WTC11 (cell line): Measurements from ENCODE around the gene KLHL9. TPM values are rescaled to one million over a fixed set of nuclear protein-coding genes. Genes with fewer than 3 reads are reported as not detected.

Source experiments
- ATAC-seq: fragments of 200-7000 bp; cut with Tn5 transposase; 2 replicates; pipeline ENCODE4 v1.10.0; 2021; ENCODE audit warnings: mild to moderate bottlenecking, moderate library complexity
- CTCF ChIA-PET: fragments of 300-600 bp; sonication (Branson Sonifier 250); formaldehyde crosslinking; loops from one replicate; lab custom pipeline; 2021; ENCODE audit warnings: antibody characterized with exemption; lab: Charles Lee
- POLR2A ChIA-PET: fragments of 350-600 bp; sonication (Branson Sonifier 250); formaldehyde crosslinking; loops from one replicate; lab custom pipeline; 2021; ENCODE audit warnings: antibody characterized with exemption; lab: Charles Lee
- DNase-seq: peaks from one replicate; pipeline ENCODE4 v3.0.0; 2021; ENCODE audit warnings: low spot score
- H3K27ac Mint-ChIP-seq: 2 replicates; pipeline ENCODE4 v1.8.0; 2021; ENCODE audit warnings: mixed read lengths
- H3K27me3 Mint-ChIP-seq: 2 replicates; pipeline ENCODE4 v1.8.0; 2021; ENCODE audit warnings: low read depth, mild to moderate bottlenecking, moderate library complexity, mixed read lengths
- H3K36me3 Mint-ChIP-seq: 2 replicates; pipeline ENCODE4 v1.8.0; 2021; ENCODE audit warnings: mixed read lengths
- H3K4me1 Mint-ChIP-seq: 2 replicates; pipeline ENCODE4 v1.8.0; 2022; ENCODE audit warnings: mixed read lengths
- H3K4me3 Mint-ChIP-seq: 2 replicates; pipeline ENCODE4 v1.8.0; 2021; ENCODE audit warnings: mild to moderate bottlenecking, moderate library complexity, mixed read lengths
- H3K9me3 Mint-ChIP-seq: 2 replicates; pipeline ENCODE4 v1.8.0; 2021; ENCODE audit warnings: mixed read lengths
- ELF4 ChIP-seq: sonication (generic); formaldehyde crosslinking; IDR thresholded peaks from 2 replicates; pipeline ENCODE4 v1.8.1; 2022; ENCODE audit warnings: low read depth, mild to moderate bottlenecking, moderate library complexity, missing genetic modification reagents
- FOXJ3 ChIP-seq: sonication (generic); formaldehyde crosslinking; IDR thresholded peaks from 2 replicates; pipeline ENCODE4 v1.9.0; 2021; ENCODE audit warnings: missing genetic modification reagents, mild to moderate bottlenecking, borderline replicate concordance
- FOXK1 ChIP-seq: sonication (generic); formaldehyde crosslinking; IDR thresholded peaks from 2 replicates; pipeline ENCODE4 v1.8.0; 2022; ENCODE audit warnings: mild to moderate bottlenecking, moderate library complexity, missing genetic modification reagents
- KAT7 ChIP-seq: sonication (generic); formaldehyde crosslinking; IDR thresholded peaks from 2 replicates; pipeline ENCODE4 v1.8.1; 2023; ENCODE audit warnings: missing genetic modification reagents, mild to moderate bottlenecking, borderline replicate concordance
- MXD4 ChIP-seq: fragments of 250-450 bp; sonication (Bioruptor Pico); IDR thresholded peaks from 2 replicates; pipeline ENCODE4 v1.8.0; 2021; ENCODE audit warnings: mild to moderate bottlenecking, moderate library complexity, borderline replicate concordance
- NR3C1 ChIP-seq: sonication (generic); formaldehyde crosslinking; conservative IDR thresholded peaks from 2 replicates; pipeline ENCODE4 v1.8.1; 2023; ENCODE audit warnings: low read depth, mild to moderate bottlenecking, missing genetic modification reagents
- TP53 ChIP-seq: sonication (generic); formaldehyde crosslinking; IDR thresholded peaks from 2 replicates; pipeline ENCODE4 v1.8.1; 2023; ENCODE audit warnings: mild to moderate bottlenecking, missing genetic modification reagents
- ZBTB21 ChIP-seq: sonication (generic); formaldehyde crosslinking; IDR thresholded peaks from 2 replicates; pipeline ENCODE4 v1.8.1; 2023; ENCODE audit warnings: mild to moderate bottlenecking, missing genetic modification reagents, borderline replicate concordance
- total RNA-seq: library from RNA; stranded (reverse); gene quantifications from 3 replicates; pipeline ENCODE4 v1.2.3, GENCODE V29; 2021
- TF ChIP-seq, protein P1 (sequence below): sonication (generic); formaldehyde crosslinking; IDR thresholded peaks from 2 replicates; pipeline ENCODE4 v1.8.1; 2023; ENCODE audit warnings: mild to moderate bottlenecking, missing genetic modification reagents, borderline replicate concordance
- TF ChIP-seq, protein P2 (sequence below): sonication (generic); formaldehyde crosslinking; IDR thresholded peaks from 2 replicates; pipeline ENCODE4 v1.8.0; 2023; ENCODE audit warnings: missing genetic modification reagents
- TF ChIP-seq, protein P3 (sequence below): sonication (generic); formaldehyde crosslinking; IDR thresholded peaks from 2 replicates; pipeline ENCODE4 v1.8.0; 2023; ENCODE audit warnings: missing genetic modification reagents, mild to moderate bottlenecking, borderline replicate concordance
- TF ChIP-seq, protein P4 (sequence below): sonication (generic); formaldehyde crosslinking; IDR thresholded peaks from 2 replicates; pipeline ENCODE4 v1.8.1; 2023; ENCODE audit warnings: mild to moderate bottlenecking, moderate library complexity, missing genetic modification reagents
- TF ChIP-seq, protein P5 (sequence below): sonication (generic); formaldehyde crosslinking; IDR thresholded peaks from 2 replicates; pipeline ENCODE4 v1.8.1; 2022; ENCODE audit warnings: missing genetic modification reagents, borderline replicate concordance
- TF ChIP-seq, protein P6 (sequence below): sonication (generic); formaldehyde crosslinking; IDR thresholded peaks from 2 replicates; pipeline ENCODE4 v1.8.1; 2023; ENCODE audit warnings: mild to moderate bottlenecking, missing genetic modification reagents, moderate library complexity
- TF ChIP-seq, protein P7 (sequence below): sonication (generic); formaldehyde crosslinking; IDR thresholded peaks from 2 replicates; pipeline ENCODE4 v1.8.0; 2022; ENCODE audit warnings: missing genetic modification reagents
- TF ChIP-seq, protein P8 (sequence below): sonication (generic); formaldehyde crosslinking; IDR thresholded peaks from 2 replicates; pipeline ENCODE4 v1.8.1; 2023; ENCODE audit warnings: mild to moderate bottlenecking, missing genetic modification reagents, moderate library complexity
- TF ChIP-seq, protein P9 (sequence below): sonication (generic); formaldehyde crosslinking; IDR thresholded peaks from 2 replicates; pipeline ENCODE4 v1.8.0; 2022; ENCODE audit warnings: mild to moderate bottlenecking, missing genetic modification reagents

Gene KLHL9
- total RNA-seq, 1 experiment from 2014 or later: 17.4 TPM

DNA sequence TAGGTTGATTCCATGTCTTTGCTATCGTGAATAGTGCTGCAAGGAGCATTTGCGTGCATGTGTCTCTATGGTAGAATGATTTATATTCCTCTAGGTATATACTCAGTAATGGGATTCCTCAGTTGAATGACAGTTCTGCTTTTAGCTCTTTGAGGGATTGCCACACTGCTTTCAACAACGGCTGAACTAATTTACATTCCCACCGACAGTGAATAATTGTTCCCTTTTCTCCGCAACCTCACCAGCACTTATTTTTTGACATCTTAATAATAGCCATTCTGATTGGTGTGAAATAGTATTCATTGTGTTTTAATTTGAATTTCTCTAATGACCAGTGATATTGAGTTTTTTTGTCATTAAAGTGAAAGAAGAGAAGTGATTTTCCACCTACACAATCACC, 48.5 kb downstream of the KLHL9 start (continued):
- TF ChIP-seq, protein P1, sequence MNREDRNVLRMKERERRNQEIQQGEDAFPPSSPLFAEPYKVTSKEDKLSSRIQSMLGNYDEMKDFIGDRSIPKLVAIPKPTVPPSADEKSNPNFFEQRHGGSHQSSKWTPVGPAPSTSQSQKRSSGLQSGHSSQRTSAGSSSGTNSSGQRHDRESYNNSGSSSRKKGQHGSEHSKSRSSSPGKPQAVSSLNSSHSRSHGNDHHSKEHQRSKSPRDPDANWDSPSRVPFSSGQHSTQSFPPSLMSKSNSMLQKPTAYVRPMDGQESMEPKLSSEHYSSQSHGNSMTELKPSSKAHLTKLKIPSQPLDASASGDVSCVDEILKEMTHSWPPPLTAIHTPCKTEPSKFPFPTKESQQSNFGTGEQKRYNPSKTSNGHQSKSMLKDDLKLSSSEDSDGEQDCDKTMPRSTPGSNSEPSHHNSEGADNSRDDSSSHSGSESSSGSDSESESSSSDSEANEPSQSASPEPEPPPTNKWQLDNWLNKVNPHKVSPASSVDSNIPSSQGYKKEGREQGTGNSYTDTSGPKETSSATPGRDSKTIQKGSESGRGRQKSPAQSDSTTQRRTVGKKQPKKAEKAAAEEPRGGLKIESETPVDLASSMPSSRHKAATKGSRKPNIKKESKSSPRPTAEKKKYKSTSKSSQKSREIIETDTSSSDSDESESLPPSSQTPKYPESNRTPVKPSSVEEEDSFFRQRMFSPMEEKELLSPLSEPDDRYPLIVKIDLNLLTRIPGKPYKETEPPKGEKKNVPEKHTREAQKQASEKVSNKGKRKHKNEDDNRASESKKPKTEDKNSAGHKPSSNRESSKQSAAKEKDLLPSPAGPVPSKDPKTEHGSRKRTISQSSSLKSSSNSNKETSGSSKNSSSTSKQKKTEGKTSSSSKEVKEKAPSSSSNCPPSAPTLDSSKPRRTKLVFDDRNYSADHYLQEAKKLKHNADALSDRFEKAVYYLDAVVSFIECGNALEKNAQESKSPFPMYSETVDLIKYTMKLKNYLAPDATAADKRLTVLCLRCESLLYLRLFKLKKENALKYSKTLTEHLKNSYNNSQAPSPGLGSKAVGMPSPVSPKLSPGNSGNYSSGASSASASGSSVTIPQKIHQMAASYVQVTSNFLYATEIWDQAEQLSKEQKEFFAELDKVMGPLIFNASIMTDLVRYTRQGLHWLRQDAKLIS (CRISPR knock-in tag): no peak
- TF ChIP-seq, protein P2, sequence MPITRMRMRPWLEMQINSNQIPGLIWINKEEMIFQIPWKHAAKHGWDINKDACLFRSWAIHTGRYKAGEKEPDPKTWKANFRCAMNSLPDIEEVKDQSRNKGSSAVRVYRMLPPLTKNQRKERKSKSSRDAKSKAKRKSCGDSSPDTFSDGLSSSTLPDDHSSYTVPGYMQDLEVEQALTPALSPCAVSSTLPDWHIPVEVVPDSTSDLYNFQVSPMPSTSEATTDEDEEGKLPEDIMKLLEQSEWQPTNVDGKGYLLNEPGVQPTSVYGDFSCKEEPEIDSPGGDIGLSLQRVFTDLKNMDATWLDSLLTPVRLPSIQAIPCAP (CRISPR knock-in tag): no peak

DNA sequence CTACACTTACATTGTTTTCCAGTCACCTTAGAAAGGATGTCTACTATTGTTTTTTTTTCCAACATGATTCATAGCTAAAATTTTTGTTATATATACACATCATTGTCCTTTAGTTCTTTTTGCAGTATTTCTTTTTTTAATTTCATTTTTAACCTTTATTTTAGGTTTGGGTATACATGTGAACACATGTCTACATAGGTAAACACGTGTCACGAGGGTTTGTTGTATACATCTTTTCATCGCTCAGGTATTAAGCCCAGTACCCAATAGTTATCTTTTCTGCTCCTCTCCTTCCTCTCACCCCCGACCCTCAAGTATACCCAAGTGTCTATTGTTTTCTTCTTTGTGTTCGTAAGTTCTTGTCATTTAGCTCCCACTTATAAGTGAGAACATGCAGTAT, 49.1 kb downstream of the KLHL9 start:
- POLR2A ChIA-PET: no interaction called here
- Mint-ChIP-seq H3K4me3 (no peak overlapping the region), H3K36me3 (no peaks in the 10 kb centered on the region), H3K9me3 (peaks cover 7% of the 10 kb centered on the region), H3K4me1 (no peaks in the 10 kb centered on the region), H3K27ac (no peak overlapping the region), H3K27me3 (peaks cover 24% of the 10 kb centered on the region)
- ATAC-seq: no peak
- no peak for DNase-seq
- CTCF ChIA-PET: no interaction called here
- TF ChIP-seq TP53 (CRISPR knock-in tag) (no peak), FOXJ3 (CRISPR knock-in tag) (no peak), MXD4 (CRISPR knock-in tag) (no peak), KAT7 (no peak), ZBTB21 (CRISPR knock-in tag) (no peak), FOXK1 (CRISPR knock-in tag) (no peak), ELF4 (no peak), NR3C1 (CRISPR knock-in tag) (no peak)
- TF ChIP-seq, protein P3, sequence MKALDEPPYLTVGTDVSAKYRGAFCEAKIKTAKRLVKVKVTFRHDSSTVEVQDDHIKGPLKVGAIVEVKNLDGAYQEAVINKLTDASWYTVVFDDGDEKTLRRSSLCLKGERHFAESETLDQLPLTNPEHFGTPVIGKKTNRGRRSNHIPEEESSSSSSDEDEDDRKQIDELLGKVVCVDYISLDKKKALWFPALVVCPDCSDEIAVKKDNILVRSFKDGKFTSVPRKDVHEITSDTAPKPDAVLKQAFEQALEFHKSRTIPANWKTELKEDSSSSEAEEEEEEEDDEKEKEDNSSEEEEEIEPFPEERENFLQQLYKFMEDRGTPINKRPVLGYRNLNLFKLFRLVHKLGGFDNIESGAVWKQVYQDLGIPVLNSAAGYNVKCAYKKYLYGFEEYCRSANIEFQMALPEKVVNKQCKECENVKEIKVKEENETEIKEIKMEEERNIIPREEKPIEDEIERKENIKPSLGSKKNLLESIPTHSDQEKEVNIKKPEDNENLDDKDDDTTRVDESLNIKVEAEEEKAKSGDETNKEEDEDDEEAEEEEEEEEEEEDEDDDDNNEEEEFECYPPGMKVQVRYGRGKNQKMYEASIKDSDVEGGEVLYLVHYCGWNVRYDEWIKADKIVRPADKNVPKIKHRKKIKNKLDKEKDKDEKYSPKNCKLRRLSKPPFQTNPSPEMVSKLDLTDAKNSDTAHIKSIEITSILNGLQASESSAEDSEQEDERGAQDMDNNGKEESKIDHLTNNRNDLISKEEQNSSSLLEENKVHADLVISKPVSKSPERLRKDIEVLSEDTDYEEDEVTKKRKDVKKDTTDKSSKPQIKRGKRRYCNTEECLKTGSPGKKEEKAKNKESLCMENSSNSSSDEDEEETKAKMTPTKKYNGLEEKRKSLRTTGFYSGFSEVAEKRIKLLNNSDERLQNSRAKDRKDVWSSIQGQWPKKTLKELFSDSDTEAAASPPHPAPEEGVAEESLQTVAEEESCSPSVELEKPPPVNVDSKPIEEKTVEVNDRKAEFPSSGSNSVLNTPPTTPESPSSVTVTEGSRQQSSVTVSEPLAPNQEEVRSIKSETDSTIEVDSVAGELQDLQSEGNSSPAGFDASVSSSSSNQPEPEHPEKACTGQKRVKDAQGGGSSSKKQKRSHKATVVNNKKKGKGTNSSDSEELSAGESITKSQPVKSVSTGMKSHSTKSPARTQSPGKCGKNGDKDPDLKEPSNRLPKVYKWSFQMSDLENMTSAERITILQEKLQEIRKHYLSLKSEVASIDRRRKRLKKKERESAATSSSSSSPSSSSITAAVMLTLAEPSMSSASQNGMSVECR (CRISPR knock-in tag): no peak
- TF ChIP-seq, protein P4, sequence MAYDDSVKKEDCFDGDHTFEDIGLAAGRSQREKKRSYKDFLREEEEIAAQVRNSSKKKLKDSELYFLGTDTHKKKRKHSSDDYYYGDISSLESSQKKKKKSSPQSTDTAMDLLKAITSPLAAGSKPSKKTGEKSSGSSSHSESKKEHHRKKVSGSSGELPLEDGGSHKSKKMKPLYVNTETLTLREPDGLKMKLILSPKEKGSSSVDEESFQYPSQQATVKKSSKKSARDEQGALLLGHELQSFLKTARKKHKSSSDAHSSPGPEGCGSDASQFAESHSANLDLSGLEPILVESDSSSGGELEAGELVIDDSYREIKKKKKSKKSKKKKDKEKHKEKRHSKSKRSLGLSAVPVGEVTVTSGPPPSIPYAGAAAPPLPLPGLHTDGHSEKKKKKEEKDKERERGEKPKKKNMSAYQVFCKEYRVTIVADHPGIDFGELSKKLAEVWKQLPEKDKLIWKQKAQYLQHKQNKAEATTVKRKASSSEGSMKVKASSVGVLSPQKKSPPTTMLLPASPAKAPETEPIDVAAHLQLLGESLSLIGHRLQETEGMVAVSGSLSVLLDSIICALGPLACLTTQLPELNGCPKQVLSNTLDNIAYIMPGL: no peak
- TF ChIP-seq, protein P5, sequence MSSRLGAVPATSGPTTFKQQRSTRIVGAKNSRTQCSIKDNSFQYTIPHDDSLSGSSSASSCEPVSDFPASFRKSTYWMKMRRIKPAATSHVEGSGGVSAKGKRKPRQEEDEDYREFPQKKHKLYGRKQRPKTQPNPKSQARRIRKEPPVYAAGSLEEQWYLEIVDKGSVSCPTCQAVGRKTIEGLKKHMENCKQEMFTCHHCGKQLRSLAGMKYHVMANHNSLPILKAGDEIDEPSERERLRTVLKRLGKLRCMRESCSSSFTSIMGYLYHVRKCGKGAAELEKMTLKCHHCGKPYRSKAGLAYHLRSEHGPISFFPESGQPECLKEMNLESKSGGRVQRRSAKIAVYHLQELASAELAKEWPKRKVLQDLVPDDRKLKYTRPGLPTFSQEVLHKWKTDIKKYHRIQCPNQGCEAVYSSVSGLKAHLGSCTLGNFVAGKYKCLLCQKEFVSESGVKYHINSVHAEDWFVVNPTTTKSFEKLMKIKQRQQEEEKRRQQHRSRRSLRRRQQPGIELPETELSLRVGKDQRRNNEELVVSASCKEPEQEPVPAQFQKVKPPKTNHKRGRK (CRISPR knock-in tag): no peak
- TF ChIP-seq, protein P6, sequence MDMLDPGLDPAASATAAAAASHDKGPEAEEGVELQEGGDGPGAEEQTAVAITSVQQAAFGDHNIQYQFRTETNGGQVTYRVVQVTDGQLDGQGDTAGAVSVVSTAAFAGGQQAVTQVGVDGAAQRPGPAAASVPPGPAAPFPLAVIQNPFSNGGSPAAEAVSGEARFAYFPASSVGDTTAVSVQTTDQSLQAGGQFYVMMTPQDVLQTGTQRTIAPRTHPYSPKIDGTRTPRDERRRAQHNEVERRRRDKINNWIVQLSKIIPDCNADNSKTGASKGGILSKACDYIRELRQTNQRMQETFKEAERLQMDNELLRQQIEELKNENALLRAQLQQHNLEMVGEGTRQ: no peak
- TF ChIP-seq, protein P7, sequence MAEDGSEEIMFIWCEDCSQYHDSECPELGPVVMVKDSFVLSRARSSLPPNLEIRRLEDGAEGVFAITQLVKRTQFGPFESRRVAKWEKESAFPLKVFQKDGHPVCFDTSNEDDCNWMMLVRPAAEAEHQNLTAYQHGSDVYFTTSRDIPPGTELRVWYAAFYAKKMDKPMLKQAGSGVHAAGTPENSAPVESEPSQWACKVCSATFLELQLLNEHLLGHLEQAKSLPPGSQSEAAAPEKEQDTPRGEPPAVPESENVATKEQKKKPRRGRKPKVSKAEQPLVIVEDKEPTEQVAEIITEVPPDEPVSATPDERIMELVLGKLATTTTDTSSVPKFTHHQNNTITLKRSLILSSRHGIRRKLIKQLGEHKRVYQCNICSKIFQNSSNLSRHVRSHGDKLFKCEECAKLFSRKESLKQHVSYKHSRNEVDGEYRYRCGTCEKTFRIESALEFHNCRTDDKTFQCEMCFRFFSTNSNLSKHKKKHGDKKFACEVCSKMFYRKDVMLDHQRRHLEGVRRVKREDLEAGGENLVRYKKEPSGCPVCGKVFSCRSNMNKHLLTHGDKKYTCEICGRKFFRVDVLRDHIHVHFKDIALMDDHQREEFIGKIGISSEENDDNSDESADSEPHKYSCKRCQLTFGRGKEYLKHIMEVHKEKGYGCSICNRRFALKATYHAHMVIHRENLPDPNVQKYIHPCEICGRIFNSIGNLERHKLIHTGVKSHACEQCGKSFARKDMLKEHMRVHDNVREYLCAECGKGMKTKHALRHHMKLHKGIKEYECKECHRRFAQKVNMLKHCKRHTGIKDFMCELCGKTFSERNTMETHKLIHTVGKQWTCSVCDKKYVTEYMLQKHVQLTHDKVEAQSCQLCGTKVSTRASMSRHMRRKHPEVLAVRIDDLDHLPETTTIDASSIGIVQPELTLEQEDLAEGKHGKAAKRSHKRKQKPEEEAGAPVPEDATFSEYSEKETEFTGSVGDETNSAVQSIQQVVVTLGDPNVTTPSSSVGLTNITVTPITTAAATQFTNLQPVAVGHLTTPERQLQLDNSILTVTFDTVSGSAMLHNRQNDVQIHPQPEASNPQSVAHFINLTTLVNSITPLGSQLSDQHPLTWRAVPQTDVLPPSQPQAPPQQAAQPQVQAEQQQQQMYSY: no peak
- TF ChIP-seq, protein P8, sequence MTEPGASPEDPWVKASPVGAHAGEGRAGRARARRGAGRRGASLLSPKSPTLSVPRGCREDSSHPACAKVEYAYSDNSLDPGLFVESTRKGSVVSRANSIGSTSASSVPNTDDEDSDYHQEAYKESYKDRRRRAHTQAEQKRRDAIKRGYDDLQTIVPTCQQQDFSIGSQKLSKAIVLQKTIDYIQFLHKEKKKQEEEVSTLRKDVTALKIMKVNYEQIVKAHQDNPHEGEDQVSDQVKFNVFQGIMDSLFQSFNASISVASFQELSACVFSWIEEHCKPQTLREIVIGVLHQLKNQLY (CRISPR knock-in tag): no peak
- TF ChIP-seq, protein P9, sequence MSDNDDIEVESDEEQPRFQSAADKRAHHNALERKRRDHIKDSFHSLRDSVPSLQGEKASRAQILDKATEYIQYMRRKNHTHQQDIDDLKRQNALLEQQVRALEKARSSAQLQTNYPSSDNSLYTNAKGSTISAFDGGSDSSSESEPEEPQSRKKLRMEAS (CRISPR knock-in tag): no peak
